ENCODE measurements around the gene HES2.

Gene HES2

GRCh38 chr1:6409053-6409452 is 10.7 kb downstream of the HES2 start:
- no peaks in the 10 kb centered on the region for H3K36me3 ChIP-seq (replicated peaks)
- no peaks in the 10 kb centered on the region for H3K27me3 ChIP-seq (replicated peaks)
- H3K27ac ChIP-seq: no peak overlapping the region
- in situ Hi-C loops (cut with HindIII; ENCODE audit: low pct_ligation_motif_present, low sequenced_read_pairs): no loop called here
- TF ChIP-seq, protein P1, sequence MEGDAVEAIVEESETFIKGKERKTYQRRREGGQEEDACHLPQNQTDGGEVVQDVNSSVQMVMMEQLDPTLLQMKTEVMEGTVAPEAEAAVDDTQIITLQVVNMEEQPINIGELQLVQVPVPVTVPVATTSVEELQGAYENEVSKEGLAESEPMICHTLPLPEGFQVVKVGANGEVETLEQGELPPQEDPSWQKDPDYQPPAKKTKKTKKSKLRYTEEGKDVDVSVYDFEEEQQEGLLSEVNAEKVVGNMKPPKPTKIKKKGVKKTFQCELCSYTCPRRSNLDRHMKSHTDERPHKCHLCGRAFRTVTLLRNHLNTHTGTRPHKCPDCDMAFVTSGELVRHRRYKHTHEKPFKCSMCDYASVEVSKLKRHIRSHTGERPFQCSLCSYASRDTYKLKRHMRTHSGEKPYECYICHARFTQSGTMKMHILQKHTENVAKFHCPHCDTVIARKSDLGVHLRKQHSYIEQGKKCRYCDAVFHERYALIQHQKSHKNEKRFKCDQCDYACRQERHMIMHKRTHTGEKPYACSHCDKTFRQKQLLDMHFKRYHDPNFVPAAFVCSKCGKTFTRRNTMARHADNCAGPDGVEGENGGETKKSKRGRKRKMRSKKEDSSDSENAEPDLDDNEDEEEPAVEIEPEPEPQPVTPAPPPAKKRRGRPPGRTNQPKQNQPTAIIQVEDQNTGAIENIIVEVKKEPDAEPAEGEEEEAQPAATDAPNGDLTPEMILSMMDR (IDR thresholded peaks at IDR 0.05; ENCODE audit: low read depth, low read length, missing control alignments): no peak
- no peak overlapping the region for H3K4me3 ChIP-seq (ENCODE audit: low read depth, low read length)
- no peak for DNase-seq

GRCh38 chr1:6408023-6408422 is 11.7 kb downstream of the HES2 start:
- H3K36me3 ChIP-seq (replicated peaks): no peaks in the 10 kb centered on the region
- H3K27me3 ChIP-seq (replicated peaks): no peaks in the 10 kb centered on the region
- in situ Hi-C loops (cut with HindIII; ENCODE audit: low pct_ligation_motif_present, low sequenced_read_pairs): no loop called here
- TF ChIP-seq, protein P1 (IDR thresholded peaks at IDR 0.05; ENCODE audit: low read depth, low read length, missing control alignments): no peak
- no peak overlapping the region for H3K4me3 ChIP-seq (ENCODE audit: low read depth, low read length)
- no peak overlapping the region for H3K27ac ChIP-seq
- DNase-seq: no peak

DNA sequence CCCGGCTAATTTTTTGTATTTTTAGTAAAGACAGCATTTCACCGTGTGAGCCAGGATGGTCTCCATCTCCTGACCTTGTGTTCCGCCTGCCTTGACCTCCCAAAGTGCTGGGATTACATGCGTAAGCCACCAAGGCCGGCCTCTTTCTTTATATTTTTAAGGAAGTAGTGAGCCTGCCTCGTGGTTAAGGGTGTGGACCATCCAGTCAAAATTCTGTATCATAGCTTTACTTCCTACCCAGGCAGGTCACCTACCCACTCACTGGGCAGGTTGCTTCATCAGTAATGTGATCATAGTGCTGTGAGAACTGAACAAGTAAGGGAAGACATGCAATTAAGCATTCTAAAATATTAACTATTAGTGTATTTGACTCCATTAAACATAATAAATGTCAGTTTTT is 18.0 kb downstream of the HES2 start:
- Histone ChIP-seq H3K36me3 (replicated peaks) (no peaks in the 10 kb centered on the region), H3K27me3 (replicated peaks) (no peaks in the 10 kb centered on the region), H3K27ac (no peak overlapping the region), H3K4me3 (ENCODE audit: low read depth, low read length) (no peak overlapping the region)
- DNase-seq: no peak
- TF ChIP-seq, protein P1 (IDR thresholded peaks at IDR 0.05; ENCODE audit: low read depth, low read length, missing control alignments): no peak
- in situ Hi-C loops (cut with HindIII; ENCODE audit: low pct_ligation_motif_present, low sequenced_read_pairs): no loop called here

GRCh38 chr1:6399294-6399693 is 20.4 kb downstream of the HES2 start:
- in situ Hi-C loops (cut with HindIII; ENCODE audit: low pct_ligation_motif_present, low sequenced_read_pairs): no loop called here
- DNase-seq: no peak
- TF ChIP-seq, protein P1 (IDR thresholded peaks at IDR 0.05; ENCODE audit: low read depth, low read length, missing control alignments): no peak
- H3K27me3 ChIP-seq (replicated peaks): no peaks in the 10 kb centered on the region
- no peak overlapping the region for H3K27ac ChIP-seq
- H3K36me3 ChIP-seq (replicated peaks): no peaks in the 10 kb centered on the region
- H3K4me3 ChIP-seq (ENCODE audit: low read depth, low read length): no peak overlapping the region

DNA sequence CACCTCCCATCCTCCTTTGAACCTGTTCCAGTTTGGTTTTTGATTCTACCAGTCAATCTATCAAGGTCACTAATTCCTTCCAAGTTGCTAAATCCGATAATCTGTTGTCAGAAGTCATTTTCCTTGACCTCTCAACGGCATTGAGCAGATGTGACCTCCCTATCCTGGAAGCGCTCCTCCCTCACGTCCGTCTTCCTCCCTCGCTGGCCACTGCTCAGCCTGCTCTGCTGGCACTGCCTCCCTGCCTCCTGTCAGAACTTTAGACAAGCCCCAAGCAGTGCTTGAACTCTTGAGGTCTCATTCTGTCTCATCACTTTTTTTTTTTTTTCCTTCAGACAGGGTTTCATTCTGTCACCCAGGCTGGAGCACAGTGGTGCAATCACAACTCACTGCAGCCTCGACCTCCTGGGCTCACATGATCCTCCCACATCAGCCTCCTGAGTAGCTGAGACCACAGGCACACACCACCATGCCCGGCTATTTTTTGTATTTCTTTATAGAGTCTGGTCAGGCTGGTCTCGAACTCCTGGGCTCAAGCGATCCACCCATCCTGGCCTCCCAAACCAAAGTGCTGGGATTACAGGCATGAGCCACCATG is 21.8 kb downstream of the HES2 start:
- no peak overlapping the region for H3K4me3 ChIP-seq (ENCODE audit: low read depth, low read length)

More for the DNA sequence above, 21.8 kb downstream of the HES2 start:
- H3K27me3 ChIP-seq (replicated peaks): no peaks in the 10 kb centered on the region
- no peak for DNase-seq
- TF ChIP-seq, protein P1 (IDR thresholded peaks at IDR 0.05; ENCODE audit: low read depth, low read length, missing control alignments): no peak
- H3K36me3 ChIP-seq (replicated peaks): no peaks in the 10 kb centered on the region
- in situ Hi-C loops (cut with HindIII; ENCODE audit: low pct_ligation_motif_present, low sequenced_read_pairs): no loop called here
- no peak overlapping the region for H3K27ac ChIP-seq
